ENCODE results near the gene HCFC1R1. TPM values are rescaled to one million over a fixed set of nuclear protein-coding genes. Genes with fewer than 3 reads are reported as not detected.

Gene HCFC1R1
- polyA plus RNA-seq, 4 donors, result 51.5 to 119 (median 57.0) TPM

DNA sequence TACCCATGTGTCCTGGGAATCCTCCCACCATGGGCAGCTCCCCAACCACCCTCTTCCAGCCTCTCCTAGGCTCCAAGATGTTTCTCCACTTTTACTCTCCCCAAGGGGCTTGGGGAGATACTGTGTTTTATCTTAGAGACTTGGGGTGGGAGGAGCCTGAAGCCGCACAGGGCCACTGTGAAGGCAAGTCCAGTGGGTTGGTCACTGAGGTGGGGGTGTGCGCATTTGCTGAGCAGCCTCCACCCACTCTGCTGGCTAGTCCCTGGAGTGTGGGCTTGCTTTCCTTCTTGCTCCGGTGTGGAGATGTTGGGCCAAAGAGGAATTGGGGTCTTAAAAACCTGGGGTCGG, 15.1 kb downstream of the HCFC1R1 start:
- peaks cover 0 to 15% (median 6%) of the 10 kb centered on the region in 3 donors for H3K27me3 ChIP-seq (ENCODE audit: control insufficient read depth in 3 of 3, insufficient read depth in 3 of 3, low read length in 3 of 3)
- FAIRE-seq (no peak), DNase-seq (no peak)
- H3K27ac ChIP-seq (ENCODE audit: low read depth in 1 of 3, low read length in 2 of 3), result peak overlapping the region; percentile 94 to 98 (median 97)
- peaks cover 5 to 56% (median 7%) of the 10 kb centered on the region in 3 donors for H3K4me1 ChIP-seq (ENCODE audit: control insufficient read depth in 3 of 3, insufficient read depth in 2 of 3, low read depth in 1 of 3, low read length in 2 of 3)
- peak overlapping the region in 1 of 3 donors; percentile 24 for H3K4me3 ChIP-seq (ENCODE audit: low read depth in 1 of 3, low read length in 3 of 3)
- H3K36me3 ChIP-seq (ENCODE audit: control insufficient read depth in 3 of 3, insufficient read depth in 2 of 3, low read depth in 1 of 3, low read length in 3 of 3), result peaks cover 0 to 10% (median 0%) of the 10 kb centered on the region in 3 donors
- WGBS, 3 donors, result 63 to 73% (median 71%) methylated on average over 4 of the region's 4 CpGs
- no peaks in the 10 kb centered on the region for H3K9me3 ChIP-seq (ENCODE audit: control insufficient read depth in 2 of 2, insufficient read depth in 1 of 2, low read depth in 1 of 2, low read length in 1 of 2)

GRCh38 chr16:3007957-3008689, 15.6 kb downstream of the HCFC1R1 start:
- WGBS, 3 donors, result 6 to 8% (median 7%) methylated on average over 17 of the region's 17 CpGs
- FAIRE-seq (no peak), DNase-seq (peak; percentile 47 to 95)
- Histone ChIP-seq H3K9me3 (ENCODE audit: control insufficient read depth in 2 of 2, insufficient read depth in 1 of 2, low read depth in 1 of 2, low read length in 1 of 2) (no peaks in the 10 kb centered on the region), H3K27me3 (ENCODE audit: control insufficient read depth in 3 of 3, insufficient read depth in 3 of 3, low read length in 3 of 3) (peaks cover 0 to 13% (median 4%) of the 10 kb centered on the region in 3 donors), H3K4me1 (ENCODE audit: control insufficient read depth in 3 of 3, insufficient read depth in 2 of 3, low read depth in 1 of 3, low read length in 2 of 3) (peaks cover 5 to 50% (median 7%) of the 10 kb centered on the region in 3 donors), H3K4me3 (ENCODE audit: low read depth in 1 of 3, low read length in 3 of 3) (peak overlapping the region in 2 of 3 donors; percentile 34 to 43), H3K36me3 (ENCODE audit: control insufficient read depth in 3 of 3, insufficient read depth in 2 of 3, low read depth in 1 of 3, low read length in 3 of 3) (peaks cover 0 to 10% (median 0%) of the 10 kb centered on the region in 3 donors), H3K27ac (ENCODE audit: low read depth in 1 of 3, low read length in 2 of 3) (peak overlapping the region; percentile 94 to 98 (median 97))

DNA sequence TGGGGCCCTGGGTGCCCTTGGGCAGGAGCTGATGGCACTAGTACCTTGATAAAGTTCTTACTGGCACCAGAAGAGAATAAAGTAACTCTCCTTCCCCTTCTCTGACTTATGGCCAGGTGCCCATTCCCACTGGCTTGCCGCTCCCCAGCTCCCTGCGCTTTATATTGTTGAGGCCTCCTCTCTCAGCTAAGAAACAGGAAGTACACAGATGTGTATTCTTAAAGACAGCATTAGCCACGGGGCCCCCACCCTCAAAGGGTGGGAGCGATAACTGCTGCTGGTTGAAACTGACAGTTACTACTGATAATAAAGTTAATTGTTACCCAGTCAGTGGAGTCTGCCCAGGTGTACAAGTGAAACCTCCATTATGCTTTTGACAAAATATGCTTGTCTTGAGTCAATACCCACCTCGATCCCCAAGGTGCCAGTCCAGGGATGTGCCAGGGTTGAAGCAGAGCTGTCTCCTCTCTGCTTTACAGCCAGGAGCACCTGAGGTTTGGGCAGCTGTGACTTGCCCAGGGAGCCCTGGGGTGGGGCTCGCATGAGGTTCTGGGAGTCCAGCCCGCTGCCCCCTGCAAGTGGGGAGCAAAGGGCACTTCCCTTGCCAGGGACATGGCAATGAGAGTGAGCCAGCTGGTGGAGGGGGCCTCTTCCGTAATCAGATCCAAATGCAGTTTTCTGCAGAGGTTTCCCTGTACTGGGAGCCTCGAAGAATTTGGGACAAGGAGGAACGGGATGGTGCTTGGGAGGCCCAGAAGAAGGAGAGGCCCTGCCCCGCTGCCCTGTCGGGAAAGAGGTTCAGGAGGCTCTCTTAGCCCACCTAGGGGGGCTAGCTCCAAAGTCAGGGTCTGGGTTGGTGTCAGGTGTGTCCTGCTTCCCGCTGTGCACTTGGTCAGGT, 16.4 kb downstream of the HCFC1R1 start:
- Histone ChIP-seq H3K27ac (ENCODE audit: low read depth in 1 of 3, low read length in 2 of 3) (peak overlapping the region; percentile 94 to 98 (median 97)), H3K27me3 (ENCODE audit: control insufficient read depth in 3 of 3, insufficient read depth in 3 of 3, low read length in 3 of 3) (peaks cover 0 to 9% (median 0%) of the 10 kb centered on the region in 3 donors), H3K9me3 (ENCODE audit: control insufficient read depth in 2 of 2, insufficient read depth in 1 of 2, low read depth in 1 of 2, low read length in 1 of 2) (no peaks in the 10 kb centered on the region), H3K36me3 (ENCODE audit: control insufficient read depth in 3 of 3, insufficient read depth in 2 of 3, low read depth in 1 of 3, low read length in 3 of 3) (peaks cover 0 to 13% (median 0%) of the 10 kb centered on the region in 3 donors), H3K4me3 (ENCODE audit: low read depth in 1 of 3, low read length in 3 of 3) (peak overlapping the region in 2 of 3 donors; percentile 39 to 76), H3K4me1 (ENCODE audit: control insufficient read depth in 3 of 3, insufficient read depth in 2 of 3, low read depth in 1 of 3, low read length in 2 of 3) (peaks cover 5 to 42% (median 7%) of the 10 kb centered on the region in 3 donors)
- DNase-seq (peak; percentile 94 to 96), FAIRE-seq (no peak)
- WGBS, 3 donors, result 9 to 29% (median 22%) methylated on average over 13 of the region's 13 CpGs

DNA sequence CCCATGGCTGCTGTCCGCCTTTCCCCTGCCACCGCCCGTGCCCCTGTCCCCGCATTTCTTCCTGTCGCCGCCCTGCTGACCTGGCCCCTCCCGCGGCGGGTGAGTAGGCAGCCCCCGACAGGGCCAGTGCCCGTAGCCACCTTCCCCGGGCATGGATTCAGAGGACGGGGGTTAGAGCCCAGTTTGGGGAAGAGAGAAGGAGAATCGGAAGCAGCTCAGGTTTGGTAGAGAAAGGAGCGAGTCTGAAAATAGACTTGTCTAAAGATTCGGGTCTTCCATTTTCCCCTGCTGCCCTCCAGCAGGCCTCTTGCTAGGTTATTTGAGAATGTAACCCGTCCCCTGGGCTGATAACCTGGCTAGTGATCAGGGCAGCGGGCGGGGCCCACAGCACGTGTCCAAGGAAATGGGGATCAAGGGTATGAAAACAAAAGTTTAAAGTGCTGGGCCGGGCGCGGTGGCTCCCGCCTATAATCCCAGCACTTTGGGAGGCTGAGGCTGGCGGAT, 18.9 kb downstream of the HCFC1R1 start:
- H3K4me1 ChIP-seq (ENCODE audit: control insufficient read depth in 3 of 3, insufficient read depth in 2 of 3, low read depth in 1 of 3, low read length in 2 of 3), result peaks cover 5 to 23% (median 7%) of the 10 kb centered on the region in 3 donors
- H3K27ac ChIP-seq (ENCODE audit: low read depth in 1 of 3, low read length in 2 of 3), result peak overlapping the region; percentile 92 to 98 (median 97)
- H3K9me3 ChIP-seq (ENCODE audit: control insufficient read depth in 2 of 2, insufficient read depth in 1 of 2, low read depth in 1 of 2, low read length in 1 of 2), result no peaks in the 10 kb centered on the region
- peaks cover 0 to 3% (median 0%) of the 10 kb centered on the region in 3 donors for H3K27me3 ChIP-seq (ENCODE audit: control insufficient read depth in 3 of 3, insufficient read depth in 3 of 3, low read length in 3 of 3)
- FAIRE-seq, result no peak
- H3K36me3 ChIP-seq (ENCODE audit: control insufficient read depth in 3 of 3, insufficient read depth in 2 of 3, low read depth in 1 of 3, low read length in 3 of 3), result peaks cover 0 to 34% (median 0%) of the 10 kb centered on the region in 3 donors
- DNase-seq, result peak; percentile 78 to 79
- WGBS, 3 donors, result 2 to 15% (median 9%) methylated on average over 22 to 25 of the region's 25 CpGs
- peak overlapping the region; percentile 55 to 91 (median 76) for H3K4me3 ChIP-seq (ENCODE audit: low read depth in 1 of 3, low read length in 3 of 3)

- no peaks in the 10 kb centered on the region for H3K9me3 ChIP-seq (ENCODE audit: control insufficient read depth in 2 of 2, insufficient read depth in 1 of 2, low read depth in 1 of 2, low read length in 1 of 2)
- peaks cover 0 to 39% (median 0%) of the 10 kb centered on the region in 3 donors for H3K36me3 ChIP-seq (ENCODE audit: control insufficient read depth in 3 of 3, insufficient read depth in 2 of 3, low read depth in 1 of 3, low read length in 3 of 3)
- 1% methylated on average over 10 to 67 of the region's 67 CpGs for WGBS, 3 donors
- peak overlapping the region in 2 of 3 donors; percentile 46 to 93 for H3K27ac ChIP-seq (ENCODE audit: low read depth in 1 of 3, low read length in 2 of 3)
- H3K4me1 ChIP-seq (ENCODE audit: control insufficient read depth in 3 of 3, insufficient read depth in 2 of 3, low read depth in 1 of 3, low read length in 2 of 3), result peaks cover 5 to 18% (median 7%) of the 10 kb centered on the region in 3 donors
- no peaks in the 10 kb centered on the region for H3K27me3 ChIP-seq (ENCODE audit: control insufficient read depth in 3 of 3, insufficient read depth in 3 of 3, low read length in 3 of 3)
- peak; percentile 18 to 64 for DNase-seq
- H3K4me3 ChIP-seq (ENCODE audit: low read depth in 1 of 3, low read length in 3 of 3), result peak overlapping the region in 2 of 3 donors; percentile 55 to 91
- no peak for FAIRE-seq
Measured at GRCh38 chr16:3004319-3004718, 19.4 kb downstream of the HCFC1R1 start.

- Histone ChIP-seq H3K9me3 (ENCODE audit: control insufficient read depth in 2 of 2, insufficient read depth in 1 of 2, low read depth in 1 of 2, low read length in 1 of 2) (no peaks in the 10 kb centered on the region), H3K27me3 (ENCODE audit: control insufficient read depth in 3 of 3, insufficient read depth in 3 of 3, low read length in 3 of 3) (no peaks in the 10 kb centered on the region), H3K4me3 (ENCODE audit: low read depth in 1 of 3, low read length in 3 of 3) (peak overlapping the region in 1 of 3 donors; percentile 91), H3K4me1 (ENCODE audit: control insufficient read depth in 3 of 3, insufficient read depth in 2 of 3, low read depth in 1 of 3, low read length in 2 of 3) (peaks cover 5 to 12% (median 7%) of the 10 kb centered on the region in 3 donors), H3K36me3 (ENCODE audit: control insufficient read depth in 3 of 3, insufficient read depth in 2 of 3, low read depth in 1 of 3, low read length in 3 of 3) (peaks cover 0 to 45% (median 0%) of the 10 kb centered on the region in 3 donors), H3K27ac (ENCODE audit: low read depth in 1 of 3, low read length in 2 of 3) (peak overlapping the region in 2 of 3 donors; percentile 46 to 93)
- FAIRE-seq (no peak), DNase-seq (peak; percentile 99 to 100)
- WGBS, 3 donors, result 4 to 6% (median 6%) methylated on average over 34 to 58 of the region's 58 CpGs
Measured at GRCh38 chr16:3003582-3004270, 20.0 kb downstream of the HCFC1R1 start.

DNA sequence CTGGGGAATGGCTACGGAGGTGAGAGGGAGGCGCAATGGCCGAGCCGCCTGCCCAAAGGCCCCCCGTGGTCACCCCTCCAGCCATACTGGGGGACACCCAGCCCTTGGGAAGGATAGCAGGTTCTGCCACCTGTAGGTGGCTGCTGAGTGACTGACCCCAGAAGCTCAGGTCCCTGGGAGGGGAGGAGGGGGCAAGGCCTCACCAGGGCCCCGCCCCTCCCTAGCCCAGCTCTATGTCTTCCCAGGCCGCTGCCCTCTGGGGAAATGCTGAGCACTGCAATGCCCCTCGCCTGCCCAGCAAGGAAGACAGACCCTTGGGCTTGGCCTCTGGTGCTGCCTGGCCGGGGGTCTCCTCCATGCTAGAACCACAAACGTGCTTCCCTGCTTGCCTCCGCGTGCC, 22.4 kb downstream of the HCFC1R1 start:
- H3K9me3 ChIP-seq (ENCODE audit: control insufficient read depth in 2 of 2, insufficient read depth in 1 of 2, low read depth in 1 of 2, low read length in 1 of 2), result no peaks in the 10 kb centered on the region
- 79 to 91% (median 90%) methylated on average over 12 of the region's 12 CpGs for WGBS, 3 donors
- FAIRE-seq (no peak), DNase-seq (no peak)
- no peak overlapping the region for H3K4me3 ChIP-seq (ENCODE audit: low read depth in 1 of 3, low read length in 3 of 3)
- H3K27ac ChIP-seq (ENCODE audit: low read depth in 1 of 3, low read length in 2 of 3), result no peak overlapping the region
- no peaks in the 10 kb centered on the region for H3K27me3 ChIP-seq (ENCODE audit: control insufficient read depth in 3 of 3, insufficient read depth in 3 of 3, low read length in 3 of 3)
- no peaks in the 10 kb centered on the region for H3K4me1 ChIP-seq (ENCODE audit: control insufficient read depth in 3 of 3, insufficient read depth in 2 of 3, low read depth in 1 of 3, low read length in 2 of 3)
- peaks cover 0 to 48% (median 0%) of the 10 kb centered on the region in 3 donors for H3K36me3 ChIP-seq (ENCODE audit: control insufficient read depth in 3 of 3, insufficient read depth in 2 of 3, low read depth in 1 of 3, low read length in 3 of 3)

All from small intestine (tissue), 7 donors.